ENCODE measurements around the gene NUB1.

GRCh38 chr7:151409667-151410404, 68.2 kb downstream of the NUB1 start, which contains the start of gene WDR86:
- peak; percentile 7 for TF ChIP-seq CTCF (IDR thresholded peaks at IDR 0.05)
- peak; percentile 28 for TF ChIP-seq EZH2phosphoT487 (IDR thresholded peaks at IDR 0.05)
